Glomerular visceral epithelial cell (primary cell): ENCODE results near the gene MROH2A.

Source experiments
- DNase-seq: peaks from one replicate; pipeline ENCODE4 v3.0.0-alpha.2; 2016; ENCODE audit errors: extremely low spot score

Gene MROH2A

DNA sequence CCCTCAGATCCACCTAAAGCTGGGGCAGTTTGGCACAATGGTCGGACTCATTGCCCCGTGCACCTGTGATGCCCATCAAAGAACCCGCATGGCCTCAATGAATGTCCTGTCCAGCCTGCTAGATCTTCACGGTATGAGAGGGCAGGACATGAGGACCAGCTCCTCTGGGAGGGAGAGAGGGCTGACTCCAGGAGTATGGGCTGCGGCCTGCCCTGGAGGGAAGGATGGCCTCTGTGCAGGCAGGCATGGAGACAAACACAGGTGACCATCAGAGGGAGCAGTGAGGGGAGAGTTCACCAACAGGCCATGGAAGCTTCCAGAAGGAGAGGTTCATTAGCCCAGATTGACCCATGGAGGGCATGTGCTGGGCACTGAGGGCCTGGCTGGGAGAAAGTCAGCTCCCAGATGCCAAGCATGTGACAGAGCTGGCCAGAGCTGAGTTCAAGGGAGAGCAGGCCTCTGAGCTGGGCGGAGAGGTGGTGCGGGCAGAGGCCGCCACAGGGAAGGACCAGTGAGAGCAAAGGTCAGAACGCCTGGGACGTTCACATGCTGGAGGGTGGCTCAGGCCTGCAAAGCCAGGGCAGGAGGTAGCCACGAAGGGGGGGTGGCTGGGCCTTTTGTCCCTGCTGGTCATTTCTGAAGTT is 40.0 kb downstream of the MROH2A start:
- no peak for DNase-seq

DNA sequence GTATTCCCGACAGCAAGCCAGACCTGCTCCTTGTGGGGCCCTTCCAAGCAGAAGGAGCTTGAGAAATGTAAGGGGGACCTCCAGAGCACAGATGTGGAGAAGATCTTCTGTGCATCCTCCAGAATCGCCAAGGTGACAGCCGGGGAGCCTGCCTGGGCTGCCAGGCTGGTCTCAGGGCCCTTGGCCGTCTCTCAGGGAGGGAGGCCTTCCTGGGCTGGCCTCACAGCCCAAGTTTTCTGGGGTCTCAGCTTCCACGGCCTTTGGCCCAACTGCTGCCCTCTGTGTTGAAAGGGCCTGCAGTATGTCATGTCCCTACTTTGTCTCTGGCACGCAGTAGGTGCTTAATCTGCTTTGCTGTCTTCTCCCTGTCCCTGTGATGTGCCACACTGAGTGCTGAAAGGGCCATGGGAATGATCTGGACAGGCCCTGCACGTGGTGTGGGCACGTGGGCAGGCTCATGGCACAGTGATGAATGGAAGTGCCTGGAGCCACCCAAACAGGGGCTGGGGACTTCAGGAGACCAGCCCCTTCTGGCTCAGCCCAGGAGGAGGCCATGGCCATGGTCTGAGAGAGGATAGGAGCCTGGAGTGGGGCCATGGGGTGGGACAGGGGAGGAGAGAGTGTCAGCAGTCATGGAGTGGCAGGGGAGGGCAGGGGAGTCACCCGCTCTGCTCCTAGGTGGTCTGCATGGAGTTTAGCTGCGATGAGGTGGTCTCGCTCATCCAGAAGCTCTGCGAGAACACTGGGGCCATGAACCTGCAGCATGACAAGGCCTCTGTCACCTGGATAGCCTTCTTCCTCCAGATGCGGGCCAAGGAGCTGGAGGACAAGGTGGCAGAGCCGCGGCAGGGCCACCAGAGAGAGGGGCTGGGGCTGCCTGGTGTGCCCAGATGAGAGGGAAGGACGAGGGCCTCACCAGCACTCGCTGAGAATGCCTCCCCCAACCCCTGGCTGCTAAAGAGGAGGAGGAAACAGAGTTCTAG is 40.8 kb downstream of the MROH2A start:
- DNase-seq = no peak

DNA sequence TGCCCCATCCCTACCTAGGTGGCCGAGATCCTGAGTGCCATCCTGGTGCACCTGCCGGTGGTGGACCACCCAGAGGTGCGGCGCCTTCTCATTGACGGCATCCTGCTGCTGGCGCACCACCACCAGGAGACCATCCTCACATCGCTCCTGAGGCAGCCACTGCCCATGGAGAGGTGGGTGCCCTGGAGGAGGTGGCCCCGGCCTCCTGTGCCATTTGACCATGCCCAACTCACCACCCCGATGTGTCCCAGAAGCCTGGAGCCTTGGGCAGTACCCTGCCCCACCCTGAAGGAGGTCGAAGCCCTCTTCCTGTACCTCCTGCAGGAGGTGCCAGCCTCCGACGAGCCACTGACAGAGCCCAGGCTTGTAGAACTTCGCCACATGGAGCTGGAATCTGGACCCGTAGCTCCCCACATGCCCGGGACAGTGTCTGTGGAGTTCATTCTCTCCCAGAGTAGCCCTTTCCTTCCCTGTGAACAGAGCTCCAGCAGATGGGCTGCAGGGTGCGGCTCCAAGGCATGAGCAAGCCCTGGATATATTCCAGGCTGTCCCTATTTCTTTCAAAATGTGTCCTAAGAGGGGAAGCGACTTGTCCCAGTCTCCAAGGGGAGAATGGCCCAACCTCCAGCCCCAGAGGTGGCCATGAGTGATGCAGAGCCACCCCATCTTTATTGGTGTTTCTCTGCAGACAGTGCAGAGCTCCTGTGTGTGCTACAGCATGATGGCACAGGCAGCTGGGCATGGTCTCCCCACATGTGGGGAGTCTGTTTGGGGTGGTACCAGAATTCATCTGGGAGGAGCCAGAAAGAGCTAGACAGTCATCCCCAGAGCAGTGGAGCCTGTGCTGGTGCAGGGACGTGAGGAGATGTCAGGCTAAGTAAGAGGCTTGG is 42.0 kb downstream of the MROH2A start:
- no peak for DNase-seq

DNA sequence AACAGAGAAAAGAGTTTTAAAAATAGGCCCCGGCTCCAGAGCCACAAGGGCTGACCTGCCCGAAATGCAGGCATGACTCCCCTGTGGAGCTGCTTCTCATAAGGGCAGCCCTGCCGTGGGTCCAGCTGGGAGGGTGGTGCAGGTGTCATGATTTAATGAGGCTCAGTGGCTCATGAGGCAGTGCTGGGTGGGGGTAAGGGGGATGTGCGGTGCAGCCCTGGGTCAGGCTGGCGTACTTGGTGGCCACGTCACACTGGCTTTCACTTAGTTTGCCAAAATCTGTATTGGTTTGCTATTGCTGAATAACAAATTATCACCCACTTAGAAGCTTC is 42.6 kb downstream of the MROH2A start:
- DNase-seq = no peak

DNA sequence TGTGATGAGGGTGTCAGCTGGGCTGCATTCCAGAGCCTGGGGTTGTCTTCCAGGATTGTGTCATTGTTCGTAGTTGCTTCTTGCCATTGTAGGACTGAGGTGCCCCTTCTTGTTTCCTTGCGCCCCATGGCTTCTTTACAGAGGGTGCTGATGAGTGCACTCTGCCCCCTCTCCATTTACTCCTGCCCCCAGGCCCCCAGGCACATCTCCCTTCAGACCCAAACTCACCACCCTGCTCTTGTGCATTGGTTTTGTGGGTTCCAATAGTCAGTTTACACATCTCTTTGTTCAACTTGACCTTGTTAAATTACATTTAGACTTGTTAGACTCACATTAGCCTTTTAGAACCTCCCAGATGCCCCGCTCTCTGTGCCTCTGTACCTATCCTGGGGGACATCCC is 43.1 kb downstream of the MROH2A start:
- DNase-seq = no peak

DNA sequence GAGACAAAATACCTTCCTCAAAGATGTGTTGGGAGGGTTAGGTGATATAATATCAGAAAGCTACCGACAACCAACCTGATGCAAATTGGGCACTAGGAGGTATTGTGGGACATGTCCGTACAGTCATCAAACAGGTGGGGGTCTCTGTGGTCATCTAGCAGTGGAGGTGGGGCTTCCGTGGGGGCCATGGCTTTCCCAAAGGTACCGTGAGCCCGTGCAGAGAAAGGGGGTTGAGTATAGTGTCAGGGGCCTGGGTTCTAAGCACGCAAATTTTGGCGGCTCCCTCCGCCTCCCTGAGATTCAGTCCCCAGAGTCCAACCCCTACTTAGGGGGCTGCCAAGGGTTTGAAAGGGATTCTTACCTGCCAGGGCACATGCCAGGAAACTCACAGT is 43.6 kb downstream of the MROH2A start:
- no peak for DNase-seq

DNA sequence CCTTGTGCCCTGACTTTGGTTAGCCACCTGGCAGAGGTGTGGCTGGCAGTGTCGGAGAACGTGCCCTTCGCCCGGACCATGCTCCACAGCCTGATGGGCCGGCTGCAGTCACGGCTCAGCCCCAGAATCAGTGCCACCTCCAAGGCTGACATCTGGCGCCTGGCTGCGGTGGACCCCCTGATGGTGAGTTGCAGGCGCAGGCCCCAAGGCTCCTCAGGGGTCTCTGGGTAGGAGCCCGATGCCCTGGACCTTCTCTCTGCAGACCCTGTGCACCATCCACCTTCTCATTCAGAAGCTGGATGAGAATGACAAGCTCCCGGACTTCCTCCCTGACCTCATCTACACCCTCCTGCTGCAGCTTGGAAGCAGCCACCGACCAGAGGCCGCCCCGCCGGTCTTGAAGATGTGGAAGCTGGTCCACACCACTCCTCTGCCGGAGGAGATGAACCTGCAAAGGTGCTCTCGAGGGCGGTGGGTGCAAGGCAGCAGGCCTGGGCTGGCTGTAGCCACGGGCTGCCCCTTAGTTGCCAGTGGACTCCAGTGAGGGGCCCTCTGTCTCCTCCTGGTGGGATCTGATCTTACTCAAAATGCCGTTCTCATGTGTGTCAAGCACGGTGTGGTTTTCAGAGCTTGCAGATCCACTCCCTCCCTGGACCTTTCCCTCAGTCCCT is 44.1 kb downstream of the MROH2A start:
- no peak for DNase-seq

DNA sequence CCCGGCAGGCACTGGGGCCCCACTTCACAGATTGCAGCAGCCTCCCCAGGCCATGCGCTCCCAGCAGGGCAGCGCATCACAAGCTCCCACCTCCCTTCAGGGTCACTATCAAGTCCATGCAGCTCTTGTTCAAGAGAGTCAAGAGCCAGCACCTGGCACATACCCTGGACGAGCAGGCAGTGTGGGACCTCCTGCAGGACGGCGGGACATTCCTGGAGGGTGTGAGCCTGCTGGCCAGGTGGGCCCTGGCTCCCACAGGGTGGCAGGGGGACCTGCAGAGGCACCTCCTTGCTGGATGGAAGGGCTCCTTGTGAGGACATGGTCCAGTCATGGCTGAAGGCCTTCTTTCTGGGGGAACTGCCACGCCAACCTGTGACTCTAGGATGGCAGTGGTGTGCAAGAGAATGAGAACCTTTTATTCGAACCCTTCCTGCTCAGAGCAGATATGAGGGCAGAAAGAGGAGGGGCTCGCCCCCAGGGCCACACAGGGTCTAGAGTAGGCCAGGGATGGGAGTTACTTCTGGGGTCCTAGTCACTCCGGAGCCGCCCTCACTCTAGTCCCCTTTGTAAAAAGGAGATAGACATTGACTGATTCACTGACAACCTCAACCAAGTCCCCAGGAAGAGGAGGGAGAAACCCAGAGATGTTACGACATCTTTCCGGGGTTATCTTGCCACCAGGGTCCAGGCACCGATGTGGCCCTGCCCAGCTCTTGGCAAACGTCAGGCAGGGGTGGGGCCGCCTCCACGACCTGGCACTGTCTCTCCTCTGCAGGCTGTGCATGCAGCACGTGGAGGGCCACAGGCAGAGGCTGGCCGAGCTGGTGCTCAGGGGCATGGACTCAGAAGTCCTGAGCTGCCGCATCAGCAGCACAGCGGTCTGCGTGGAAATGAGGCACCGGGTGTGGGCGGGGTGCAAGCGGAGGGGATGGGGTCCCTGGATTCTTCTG is 44.9 kb downstream of the MROH2A start:
- DNase-seq = no peak

DNA sequence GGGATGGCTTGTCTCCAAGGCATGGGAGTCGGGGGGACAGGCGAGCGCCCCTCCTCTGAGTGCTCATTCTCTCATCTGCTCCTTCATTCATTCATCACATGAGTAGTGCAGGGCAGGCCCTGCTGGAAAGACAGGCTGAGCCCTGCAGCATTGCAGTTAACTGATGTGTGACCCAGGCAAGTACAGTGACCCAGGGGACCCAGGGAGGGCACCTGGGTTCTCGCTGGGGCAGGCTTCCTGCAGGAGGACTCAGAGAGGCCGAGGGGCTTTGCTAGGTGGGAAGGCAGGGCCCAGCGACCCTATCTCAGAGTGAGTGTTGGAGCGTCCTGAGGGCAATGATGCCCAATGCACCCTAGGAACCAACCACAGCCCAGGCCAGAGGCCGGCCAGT is 45.6 kb downstream of the MROH2A start:
- DNase-seq = no peak

DNA sequence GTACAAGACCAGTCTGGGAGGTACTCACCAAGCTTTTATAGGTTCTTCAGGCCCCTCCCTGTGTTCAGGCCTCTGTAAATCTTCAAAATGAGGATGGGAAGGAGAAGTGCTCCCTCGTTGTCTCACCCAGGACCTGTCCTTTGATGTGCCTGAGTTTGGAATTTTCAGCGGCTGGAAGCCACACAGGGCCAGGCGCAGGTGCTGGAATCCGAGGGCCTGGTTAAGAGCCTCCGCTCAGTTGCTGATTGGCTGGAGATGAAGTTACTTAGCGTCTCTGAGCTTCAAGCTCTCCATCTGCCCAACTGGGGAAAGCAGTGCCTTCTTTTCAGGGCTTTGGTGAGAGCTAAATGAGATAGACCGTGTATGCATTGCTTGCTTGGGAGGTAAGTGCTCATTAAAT is 46.2 kb downstream of the MROH2A start:
- no peak for DNase-seq

DNA sequence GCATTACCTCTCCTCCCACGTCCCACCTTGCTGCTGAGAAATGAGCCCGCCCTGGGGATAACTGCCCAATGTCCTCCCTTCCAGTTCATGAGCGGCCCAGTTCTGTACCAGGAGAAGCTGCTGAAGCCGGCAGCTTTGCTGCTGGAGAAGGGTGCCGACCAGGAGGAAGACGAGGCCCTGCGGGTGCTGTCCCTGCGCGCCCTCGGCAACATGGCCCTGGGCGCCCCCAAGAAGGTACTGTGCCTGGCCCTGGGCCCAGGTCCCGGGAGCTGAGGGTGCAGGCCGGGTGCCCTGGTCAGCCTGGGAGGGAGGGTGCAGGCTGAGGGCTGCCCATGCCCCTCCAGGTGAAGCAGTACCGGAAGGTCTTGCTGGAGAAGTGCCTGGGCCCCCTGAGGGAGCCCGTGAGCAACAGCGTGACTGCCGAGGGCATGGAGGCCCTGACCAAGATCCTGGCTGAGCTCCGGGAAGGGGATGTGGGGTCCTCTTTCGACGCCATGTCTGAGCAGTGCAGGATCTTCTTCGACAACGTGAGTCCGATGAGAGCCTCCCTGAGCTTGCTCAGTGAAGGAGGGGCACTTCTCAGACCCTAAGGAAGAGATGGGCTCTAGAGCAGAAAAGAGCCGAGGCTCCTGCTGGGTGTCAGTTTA is 50.5 kb downstream of the MROH2A start:
- DNase-seq = no peak

DNA sequence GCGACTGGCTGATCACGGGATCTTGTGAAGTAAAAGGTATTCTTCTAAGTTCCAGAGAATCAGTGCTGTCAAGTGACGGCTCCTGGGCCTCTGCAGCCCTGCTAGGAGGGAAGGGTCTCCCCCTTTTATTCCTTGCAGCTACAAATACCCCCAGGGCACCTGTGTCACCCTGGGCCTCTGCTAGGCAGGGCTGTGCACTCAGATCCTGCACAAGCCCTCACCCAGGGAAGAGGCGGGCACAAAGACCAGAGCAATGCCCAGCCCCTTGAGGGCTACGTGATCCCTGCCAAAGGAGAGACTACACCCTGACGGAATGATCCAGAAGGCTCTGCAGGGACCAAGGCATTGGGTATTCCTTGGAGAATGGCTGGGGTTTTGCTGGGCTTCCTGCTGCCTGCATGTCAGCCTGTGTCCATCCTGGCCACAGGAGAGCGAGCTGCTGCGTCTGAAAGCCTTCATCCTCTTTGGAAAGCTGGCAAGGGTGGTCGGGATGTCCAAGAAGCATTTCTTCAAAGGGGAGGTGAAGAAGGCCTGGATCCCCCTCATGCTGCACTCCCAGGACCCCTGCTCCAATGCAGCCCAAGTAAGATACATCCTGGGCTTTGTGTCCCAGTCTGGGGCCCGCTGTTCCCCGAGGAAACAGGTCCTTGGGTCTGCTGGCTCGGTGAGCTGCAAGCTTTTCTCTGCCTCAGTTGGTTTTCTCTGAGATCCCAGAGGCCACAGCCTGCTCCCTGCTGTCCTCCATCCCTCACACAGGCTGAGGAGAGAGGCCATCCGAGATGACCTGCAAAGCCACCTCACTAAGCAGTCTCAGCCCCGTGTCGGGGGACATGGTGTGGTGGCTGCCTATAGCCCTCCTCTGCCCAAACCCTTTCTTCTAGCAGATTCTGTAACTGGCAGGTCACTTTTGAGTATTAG is 51.3 kb downstream of the MROH2A start:
- DNase-seq = no peak

DNA sequence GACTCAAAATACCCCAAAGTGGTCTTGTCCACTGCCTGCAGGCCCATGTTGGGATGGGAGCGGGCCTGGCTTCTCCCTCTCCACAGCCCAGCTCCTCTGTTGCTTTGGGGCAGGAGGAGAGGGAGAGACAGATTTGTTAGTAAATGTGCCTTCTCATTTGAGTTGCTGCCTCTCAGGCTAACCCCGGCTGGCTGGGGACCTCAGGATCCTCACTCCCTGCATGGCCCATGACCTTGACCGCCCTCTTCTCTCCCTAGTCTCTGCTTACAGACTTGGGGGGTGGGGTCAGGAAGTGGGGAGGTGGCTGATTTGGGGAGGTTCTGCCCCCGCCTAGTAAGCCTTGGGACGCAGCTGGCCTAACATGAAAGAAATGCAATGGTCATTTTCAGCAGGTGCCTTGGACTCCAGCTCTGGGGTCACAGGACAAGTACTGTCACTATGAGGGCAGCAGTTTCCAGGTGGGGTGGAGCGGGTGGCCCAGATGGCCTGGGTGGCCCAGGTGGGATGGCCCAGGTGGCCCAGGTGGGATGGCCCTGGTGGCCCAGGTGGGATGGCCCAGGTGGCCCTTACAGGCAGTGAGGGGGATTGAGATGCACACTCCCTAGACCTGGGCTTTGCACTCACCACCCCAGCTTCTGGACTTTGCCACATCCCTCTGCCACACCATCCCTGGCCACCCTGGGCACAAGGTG is 52.1 kb downstream of the MROH2A start:
- DNase-seq = no peak

DNA sequence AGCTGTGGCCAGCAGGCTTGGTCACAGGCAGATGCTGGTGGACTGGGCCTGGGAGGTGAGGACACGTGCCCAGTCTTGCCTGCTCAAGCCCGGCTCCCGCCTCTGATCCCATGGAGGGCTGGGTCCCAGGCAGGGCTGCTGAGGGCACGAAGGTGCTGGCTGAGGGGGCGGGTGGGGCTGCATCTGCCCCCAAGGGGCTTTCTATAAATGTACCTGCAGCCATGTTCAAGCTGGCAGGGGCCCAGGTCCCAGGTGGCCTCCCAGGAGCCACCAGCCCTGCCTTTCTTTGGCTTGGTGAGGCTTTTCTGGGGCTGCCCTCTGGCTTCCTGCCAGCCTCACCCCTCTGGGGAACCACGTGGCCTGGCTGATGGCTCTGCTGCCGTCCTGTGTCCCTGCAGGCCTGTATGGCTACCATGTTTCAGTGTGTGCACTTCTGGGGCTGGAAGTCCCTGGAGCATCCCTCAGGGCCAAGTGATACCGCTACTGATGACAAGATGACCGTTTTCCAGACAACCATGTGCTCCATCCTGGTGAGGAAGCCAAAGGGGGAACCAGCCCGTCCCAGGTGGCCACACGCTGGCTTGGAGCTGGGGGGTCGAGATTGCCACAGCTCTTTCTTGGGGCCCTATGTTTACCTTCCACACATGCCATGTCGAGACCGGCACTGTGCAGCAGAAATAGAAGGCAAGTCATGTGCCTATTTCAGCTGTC is 53.0 kb downstream of the MROH2A start:
- DNase-seq = no peak

DNA sequence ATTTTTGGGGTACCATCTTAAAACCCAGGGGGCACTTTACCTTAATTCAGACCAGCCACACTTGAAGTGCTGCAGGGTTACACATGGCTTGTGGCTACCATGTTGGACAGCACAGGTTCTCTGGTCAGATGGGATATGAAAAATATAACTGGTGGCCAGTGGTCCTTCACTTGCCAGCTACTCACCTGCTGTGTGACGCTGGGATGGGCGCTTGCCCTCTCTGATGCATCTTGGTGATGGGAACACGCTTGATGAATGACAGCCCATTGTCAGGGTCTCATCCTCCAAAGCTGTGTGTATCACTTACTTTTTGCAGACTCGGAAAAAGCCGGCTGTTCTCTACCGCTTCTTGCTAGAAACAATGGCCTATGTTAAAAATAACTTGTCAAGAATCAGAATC is 53.7 kb downstream of the MROH2A start:
- no peak for DNase-seq

DNA sequence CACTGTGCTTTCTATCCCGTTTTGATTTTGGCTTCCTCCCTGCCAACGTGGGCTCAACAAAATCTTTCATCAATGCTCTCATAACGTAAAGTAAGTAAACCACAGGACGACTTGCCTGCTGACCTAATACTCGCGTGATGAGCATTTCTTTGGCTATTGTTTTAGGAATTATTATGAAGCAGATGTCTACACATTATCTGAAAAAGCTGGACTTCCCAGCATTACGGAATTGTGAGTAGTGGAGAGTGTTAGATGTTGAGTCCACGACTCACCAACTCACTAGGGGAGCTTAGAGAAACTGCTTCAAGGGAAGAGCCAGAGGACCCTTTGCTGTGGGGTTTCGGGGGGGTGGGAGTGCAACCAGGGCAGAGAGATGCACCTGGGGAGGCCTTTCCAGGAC is 54.3 kb downstream of the MROH2A start:
- no peak for DNase-seq

DNA sequence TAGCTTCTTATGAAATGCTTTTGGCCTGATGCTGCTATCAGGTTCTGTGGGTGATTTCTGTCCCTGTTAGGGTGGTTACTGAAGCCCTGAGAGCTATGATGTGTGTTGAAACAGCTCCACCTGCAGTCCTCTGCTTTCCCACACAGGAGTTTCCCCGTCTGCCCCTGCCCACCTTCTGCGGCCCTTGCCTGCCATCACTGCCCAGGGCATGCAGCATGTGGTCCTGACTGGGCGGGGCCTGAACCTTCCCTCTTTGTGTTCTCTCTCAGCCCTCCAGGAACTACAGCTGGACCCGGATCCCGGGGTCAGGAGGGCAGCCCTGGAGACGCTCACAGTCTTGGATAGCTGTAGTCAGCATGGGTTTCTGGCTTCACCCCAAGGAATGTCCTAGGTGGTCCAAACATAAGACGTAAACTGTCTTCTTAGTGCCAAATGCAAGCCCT is 54.8 kb downstream of the MROH2A start:
- DNase-seq = peak; percentile 89

DNA sequence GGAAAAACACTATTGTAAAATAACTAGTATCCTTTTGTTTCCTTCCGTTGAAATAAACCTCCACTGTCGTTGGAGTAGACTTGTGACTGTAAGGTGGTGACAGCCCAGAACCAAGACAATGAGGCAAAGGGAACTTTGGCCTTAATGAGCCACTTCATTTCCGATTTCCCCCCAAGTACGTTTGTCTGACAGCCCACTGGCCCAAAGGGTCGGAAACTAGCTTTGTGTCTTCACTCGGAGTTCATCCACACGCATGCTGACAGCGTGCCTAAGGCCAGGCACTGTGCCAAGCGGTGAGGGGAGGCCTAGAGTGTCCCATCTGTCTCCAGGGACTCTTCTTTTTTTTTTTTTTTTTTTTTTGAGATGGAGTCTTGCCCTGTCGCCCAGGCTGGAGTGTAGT is 55.2 kb downstream of the MROH2A start:
- DNase-seq = no peak
